ENCODE results near the gene RNF112.
A peak's percentile ranks its signal among the peaks of the same experiment; 100 is the strongest.
"Not testable (repeated sequence)": the region's sequence is repeated elsewhere in the genome, so short reads cannot be mapped to it uniquely, and the experiment has no call there.

RNF112 gene

DNA sequence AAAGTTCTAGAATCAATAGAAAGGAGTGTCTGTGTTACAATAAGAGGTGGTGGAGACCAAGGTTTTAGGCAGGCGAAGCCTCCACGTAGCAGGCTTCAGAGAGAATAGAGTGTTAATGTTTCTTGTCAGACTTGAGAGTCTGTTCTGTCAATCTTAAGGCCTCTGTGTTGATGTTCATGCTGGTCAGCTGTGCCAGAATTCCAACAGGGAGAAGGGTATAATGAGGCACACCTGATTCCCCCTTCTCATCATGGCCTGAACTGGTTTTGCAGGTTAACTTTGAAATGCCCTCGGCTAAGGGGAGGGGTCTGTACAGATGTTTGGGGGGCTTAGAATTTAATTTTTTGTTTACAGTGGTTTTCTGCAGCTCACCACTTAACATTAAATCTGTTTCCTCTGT lies 46.0 kb downstream of the RNF112 start:
- Histone ChIP-seq H3K4me3 (ENCODE audit: low read depth, low read length) (no peak overlapping the region), H3K27ac (ENCODE audit: extremely low read depth, low read depth, low read length) (no peak overlapping the region), H3K9me3 (ENCODE audit: control insufficient read depth, insufficient read depth, low read depth, low read length) (no peaks in the 10 kb centered on the region), H3K36me3 (ENCODE audit: control insufficient read depth in 2 of 2, insufficient read depth in 1 of 2, low read length in 2 of 2) (no peaks in the 10 kb centered on the region), H3K4me1 (ENCODE audit: control insufficient read depth, insufficient read depth, low read length) (no peaks in the 10 kb centered on the region)
- TF ChIP-seq ZNF274 (IDR thresholded peaks at IDR 0.05; ENCODE audit: low read length) (no peak), ZNF274 (tag by site-specific recombination; IDR thresholded peaks at IDR 0.05; ENCODE audit: borderline replicate concordance) (no peak), MEIS1 (CRISPR knock-in tag; IDR thresholded peaks at IDR 0.05; ENCODE audit: borderline replicate concordance) (no peak), ZNF514 (tag by site-specific recombination; IDR thresholded peaks at IDR 0.05) (no peak), ZNF830 (tag by site-specific recombination; IDR thresholded peaks at IDR 0.05; ENCODE audit: low read depth) (no peak), ZNF843 (tag by site-specific recombination; IDR thresholded peaks at IDR 0.05) (no peak)
- ChIA-PET POLR2A (no interaction called here), CTCF (interaction anchor here (0.6 to 4.5 kb wide), 5 partner anchors 9 to 305 kb away, joined by 3 to 24 read pairs (median 4); no protein-coding TSS in a partner anchor)

DNA sequence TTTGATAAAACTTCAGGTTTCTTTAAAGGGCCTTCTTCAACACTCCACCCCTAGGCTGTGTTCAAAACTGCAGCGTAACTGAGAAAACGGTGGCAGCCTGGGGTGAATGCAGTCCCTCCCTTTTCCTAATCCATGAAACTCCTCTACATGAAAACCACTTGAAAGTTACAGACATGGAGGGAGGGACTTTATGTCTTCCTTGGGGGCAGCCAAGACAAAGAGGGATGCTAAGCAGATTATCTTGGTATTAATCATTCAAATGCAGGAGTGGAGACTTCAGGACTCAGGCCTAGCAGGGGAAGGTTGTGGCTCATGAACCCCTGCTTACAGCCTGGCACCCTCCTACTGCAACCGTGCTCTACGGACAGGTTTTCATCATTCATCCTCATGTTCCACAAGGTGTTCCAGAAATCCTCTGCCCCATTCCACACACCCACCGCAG lies 46.8 kb downstream of the RNF112 start:
- Histone ChIP-seq H3K4me1 (ENCODE audit: control insufficient read depth, insufficient read depth, low read length) (no peaks in the 10 kb centered on the region), H3K4me3 (ENCODE audit: low read depth, low read length) (no peak overlapping the region), H3K36me3 (ENCODE audit: control insufficient read depth in 2 of 2, insufficient read depth in 1 of 2, low read length in 2 of 2) (no peaks in the 10 kb centered on the region), H3K9me3 (ENCODE audit: control insufficient read depth, insufficient read depth, low read depth, low read length) (no peaks in the 10 kb centered on the region), H3K27ac (ENCODE audit: extremely low read depth, low read depth, low read length) (no peak overlapping the region)
- TF ChIP-seq, protein P1, sequence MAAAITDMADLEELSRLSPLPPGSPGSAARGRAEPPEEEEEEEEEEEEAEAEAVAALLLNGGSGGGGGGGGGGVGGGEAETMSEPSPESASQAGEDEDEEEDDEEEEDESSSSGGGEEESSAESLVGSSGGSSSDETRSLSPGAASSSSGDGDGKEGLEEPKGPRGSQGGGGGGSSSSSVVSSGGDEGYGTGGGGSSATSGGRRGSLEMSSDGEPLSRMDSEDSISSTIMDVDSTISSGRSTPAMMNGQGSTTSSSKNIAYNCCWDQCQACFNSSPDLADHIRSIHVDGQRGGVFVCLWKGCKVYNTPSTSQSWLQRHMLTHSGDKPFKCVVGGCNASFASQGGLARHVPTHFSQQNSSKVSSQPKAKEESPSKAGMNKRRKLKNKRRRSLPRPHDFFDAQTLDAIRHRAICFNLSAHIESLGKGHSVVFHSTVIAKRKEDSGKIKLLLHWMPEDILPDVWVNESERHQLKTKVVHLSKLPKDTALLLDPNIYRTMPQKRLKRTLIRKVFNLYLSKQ (tag by site-specific recombination; IDR thresholded peaks at IDR 0.05; ENCODE audit: borderline replicate concordance): no peak
- TF ChIP-seq ZNF48 (tag by site-specific recombination; IDR thresholded peaks at IDR 0.05) (no peak), WT1 (tag by site-specific recombination; IDR thresholded peaks at IDR 0.05) (0 out of 2 replicates have a peak, but pooled peaks have one; percentile 29), ZNF121 (tag by site-specific recombination; IDR thresholded peaks at IDR 0.05) (no peak), ZNF561 (tag by site-specific recombination; IDR thresholded peaks at IDR 0.05; ENCODE audit: borderline replicate concordance) (no peak), ZNF792 (tag by site-specific recombination; IDR thresholded peaks at IDR 0.05) (no peak)
- TF ChIP-seq, protein P2, sequence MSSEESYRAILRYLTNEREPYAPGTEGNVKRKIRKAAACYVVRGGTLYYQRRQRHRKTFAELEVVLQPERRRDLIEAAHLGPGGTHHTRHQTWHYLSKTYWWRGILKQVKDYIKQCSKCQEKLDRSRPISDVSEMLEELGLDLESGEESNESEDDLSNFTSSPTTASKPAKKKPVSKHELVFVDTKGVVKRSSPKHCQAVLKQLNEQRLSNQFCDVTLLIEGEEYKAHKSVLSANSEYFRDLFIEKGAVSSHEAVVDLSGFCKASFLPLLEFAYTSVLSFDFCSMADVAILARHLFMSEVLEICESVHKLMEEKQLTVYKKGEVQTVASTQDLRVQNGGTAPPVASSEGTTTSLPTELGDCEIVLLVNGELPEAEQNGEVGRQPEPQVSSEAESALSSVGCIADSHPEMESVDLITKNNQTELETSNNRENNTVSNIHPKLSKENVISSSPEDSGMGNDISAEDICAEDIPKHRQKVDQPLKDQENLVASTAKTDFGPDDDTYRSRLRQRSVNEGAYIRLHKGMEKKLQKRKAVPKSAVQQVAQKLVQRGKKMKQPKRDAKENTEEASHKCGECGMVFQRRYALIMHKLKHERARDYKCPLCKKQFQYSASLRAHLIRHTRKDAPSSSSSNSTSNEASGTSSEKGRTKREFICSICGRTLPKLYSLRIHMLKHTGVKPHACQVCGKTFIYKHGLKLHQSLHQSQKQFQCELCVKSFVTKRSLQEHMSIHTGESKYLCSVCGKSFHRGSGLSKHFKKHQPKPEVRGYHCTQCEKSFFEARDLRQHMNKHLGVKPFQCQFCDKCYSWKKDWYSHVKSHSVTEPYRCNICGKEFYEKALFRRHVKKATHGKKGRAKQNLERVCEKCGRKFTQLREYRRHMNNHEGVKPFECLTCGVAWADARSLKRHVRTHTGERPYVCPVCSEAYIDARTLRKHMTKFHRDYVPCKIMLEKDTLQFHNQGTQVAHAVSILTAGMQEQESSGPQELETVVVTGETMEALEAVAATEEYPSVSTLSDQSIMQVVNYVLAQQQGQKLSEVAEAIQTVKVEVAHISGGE (tag by site-specific recombination; conservative IDR thresholded peaks at IDR 0.05; ENCODE audit: low read depth): no peak
- TF ChIP-seq, protein P3, sequence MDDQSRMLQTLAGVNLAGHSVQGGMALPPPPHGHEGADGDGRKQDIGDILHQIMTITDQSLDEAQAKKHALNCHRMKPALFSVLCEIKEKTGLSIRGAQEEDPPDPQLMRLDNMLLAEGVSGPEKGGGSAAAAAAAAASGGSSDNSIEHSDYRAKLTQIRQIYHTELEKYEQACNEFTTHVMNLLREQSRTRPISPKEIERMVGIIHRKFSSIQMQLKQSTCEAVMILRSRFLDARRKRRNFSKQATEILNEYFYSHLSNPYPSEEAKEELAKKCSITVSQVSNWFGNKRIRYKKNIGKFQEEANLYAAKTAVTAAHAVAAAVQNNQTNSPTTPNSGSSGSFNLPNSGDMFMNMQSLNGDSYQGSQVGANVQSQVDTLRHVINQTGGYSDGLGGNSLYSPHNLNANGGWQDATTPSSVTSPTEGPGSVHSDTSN (CRISPR knock-in tag; IDR thresholded peaks at IDR 0.05): no peak
- CTCF ChIA-PET: interaction anchor here (0.6 to 4.5 kb wide), 4 partner anchors 11 to 305 kb away, joined by 3 to 24 read pairs (median 4); no protein-coding TSS in a partner anchor
- POLR2A ChIA-PET: interaction anchor here (0.9 kb wide), 1 partner anchor 80 kb away, joined by 4 read pairs; the partner anchor contains the start of gene MAPK7

DNA sequence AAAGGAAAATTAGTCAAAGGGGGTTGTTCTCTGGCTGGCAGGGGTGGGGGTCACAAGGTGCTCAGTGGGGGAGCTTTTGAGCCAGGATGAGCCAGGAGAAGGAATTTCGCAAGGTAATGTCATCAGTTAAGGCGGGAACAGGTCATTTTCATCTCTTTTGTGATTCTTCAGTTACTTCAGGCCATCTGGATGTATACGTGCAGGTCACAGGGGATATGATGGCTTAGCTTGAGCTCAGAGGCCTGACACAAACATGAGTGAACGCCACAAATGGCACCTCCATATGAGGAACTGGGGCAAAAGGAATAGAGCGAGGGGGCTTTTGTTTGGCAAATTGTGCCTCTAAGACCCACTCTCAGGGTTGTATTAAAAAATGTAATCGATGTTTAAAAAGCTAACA lies 47.4 kb downstream of the RNF112 start:
- not testable (repeated sequence) for H3K36me3 ChIP-seq (ENCODE audit: control insufficient read depth in 2 of 2, insufficient read depth in 1 of 2, low read length in 2 of 2); H3K4me3 ChIP-seq (ENCODE audit: low read depth, low read length); H3K4me1 ChIP-seq (ENCODE audit: control insufficient read depth, insufficient read depth, low read length); H3K9me3 ChIP-seq (ENCODE audit: control insufficient read depth, insufficient read depth, low read depth, low read length); H3K27ac ChIP-seq (ENCODE audit: extremely low read depth, low read depth, low read length)
- ChIA-PET POLR2A (interaction anchor here (0.9 kb wide), 1 partner anchor 81 kb away, joined by 4 read pairs; the partner anchor contains the start of gene MAPK7), CTCF (interaction anchor here (0.9 to 4.5 kb wide), 3 partner anchors 11 to 308 kb away, joined by 3 to 24 read pairs (median 4); no protein-coding TSS in a partner anchor)

DNA sequence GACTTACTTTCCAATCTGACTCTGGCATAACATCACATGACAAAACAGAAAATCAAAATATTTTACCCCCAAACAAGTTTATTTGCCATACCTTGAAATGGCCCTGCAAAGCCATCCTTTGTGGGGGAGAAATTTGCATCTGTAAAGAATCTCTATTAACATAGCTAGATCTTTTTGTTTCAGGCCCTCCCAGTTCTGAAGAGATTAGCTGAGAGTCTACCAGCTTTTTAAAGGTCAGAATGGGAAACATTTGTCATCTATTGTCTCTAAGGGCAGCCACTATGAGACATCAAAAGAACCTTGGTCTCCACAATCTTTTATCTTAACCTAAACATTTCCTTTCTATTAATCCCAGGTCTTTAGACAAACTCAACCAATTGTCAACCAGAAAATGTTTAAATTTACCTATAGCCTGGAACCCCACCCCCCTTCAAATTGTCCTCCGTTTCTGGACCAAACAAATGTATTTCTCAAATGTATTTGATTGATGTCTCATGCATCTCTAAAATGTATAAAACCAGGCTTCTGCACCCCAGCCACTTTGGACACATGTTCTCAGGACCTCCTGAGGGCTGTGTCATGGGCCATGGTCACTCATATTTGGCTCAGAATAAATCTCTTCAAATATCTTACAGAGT lies 48.1 kb downstream of the RNF112 start:
- H3K27ac ChIP-seq (ENCODE audit: extremely low read depth, low read depth, low read length); POLR2A ChIA-PET; H3K4me3 ChIP-seq (ENCODE audit: low read depth, low read length); H3K4me1 ChIP-seq (ENCODE audit: control insufficient read depth, insufficient read depth, low read length); H3K9me3 ChIP-seq (ENCODE audit: control insufficient read depth, insufficient read depth, low read depth, low read length); H3K36me3 ChIP-seq (ENCODE audit: control insufficient read depth in 2 of 2, insufficient read depth in 1 of 2, low read length in 2 of 2): not testable (repeated sequence)
- CTCF ChIA-PET: interaction anchor here (0.7 to 4.5 kb wide), 5 partner anchors 12 to 307 kb away, joined by 3 to 24 read pairs (median 4); partner anchors contain the start of gene B9D1

All from HEK293 (cell line).